Peyer's patch (tissue), 4 donors: ENCODE data around the gene PKP1. TPM values are rescaled to one million over a fixed set of nuclear protein-coding genes. Genes with fewer than 3 reads are reported as not detected.

ENCODE experiments used
- DNase-seq, 3 donors: peaks; one replicate each; pipeline ENCODE4 v3.0.0-alpha.2; 2017 to 2019
- H3K27ac ChIP-seq, 4 donors: fragments of 200-600 bp; sonication (generic); one replicate each; pipeline ENCODE4 v1.5.1; 2016 to 2019
- H3K27me3 ChIP-seq, 2 donors: fragments of 200-600 bp; sonication (generic); one replicate each; pipeline ENCODE4 v1.5.1; 2019
- H3K36me3 ChIP-seq, 3 donors: fragments of 200-600 bp; sonication (generic); one replicate each; pipeline ENCODE4 v1.5.1; 2016 to 2019
- H3K4me1 ChIP-seq, 4 donors: fragments of 200-600 bp; sonication (generic); one replicate each; pipeline ENCODE4 v1.5.1; 2016 to 2019
- H3K4me3 ChIP-seq, 4 donors: fragments of 200-600 bp; sonication (generic); 1 replicate in 3 of 4; 2 replicates in 1 of 4; pipeline ENCODE4 v1.5.1; 2016 to 2019; ENCODE audit warnings: mild to moderate bottlenecking in 1 of 4
- H3K9me3 ChIP-seq, 4 donors: fragments of 200-600 bp; sonication (generic); one replicate each; pipeline ENCODE4 v1.5.1; 2016 to 2019; ENCODE audit warnings: mild to moderate bottlenecking in 1 of 4
- POLR2A ChIP-seq, 2 donors: fragments of 450-650 bp; IDR thresholded peaks; one replicate each; pipeline ENCODE4 v1.5.1; 2017; ENCODE audit warnings: antibody characterized with exemption in 2 of 2, mild to moderate bottlenecking in 2 of 2, moderate library complexity in 2 of 2
- total RNA-seq, 4 donors: library from RNA; depleted of rRNA; stranded (reverse); fragments of >200 nt; gene quantifications; one replicate each; pipeline ENCODE4 v1.1.0, GENCODE V29; 2016
- TF ChIP-seq, protein P1 (sequence below), 6 experiments: fragments of 450-650 bp in 4 of 6; fragments of 200-600 bp in 2 of 6; sonication (generic) in 1 of 6; IDR thresholded peaks; one replicate each; pipeline ENCODE4 v1.5.1; 2017 to 2019; ENCODE audit warnings: antibody characterized with exemption in 6 of 6, mild to moderate bottlenecking in 3 of 6, moderate library complexity in 1 of 6

The PKP1 gene
- total RNA-seq, 4 donors from 2014 or later, result 0.54 to 11.6 (median 1.4) TPM

DNA sequence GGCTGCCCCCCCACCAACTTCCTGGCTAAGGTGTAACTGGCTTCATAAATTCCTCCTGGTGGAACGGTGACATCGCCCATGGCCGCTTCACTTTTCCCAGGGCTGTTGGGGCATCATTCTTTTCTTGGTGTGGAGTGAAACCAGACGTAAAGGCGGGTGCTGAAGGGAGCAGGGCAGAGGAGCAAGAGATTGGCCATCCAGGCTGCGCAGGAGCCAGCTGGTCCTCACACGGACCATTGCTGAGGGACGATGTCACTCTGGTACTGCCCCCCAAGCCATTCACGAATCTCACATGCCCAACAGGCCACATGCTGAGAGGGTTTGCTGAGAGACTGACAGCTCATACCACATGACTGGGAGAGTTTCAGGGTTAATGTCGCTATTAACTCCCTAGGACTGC is 10.5 kb upstream of the PKP1 start:
- Histone ChIP-seq H3K4me1 (peaks cover 0 to 7% (median 2%) of the 10 kb centered on the region in 4 donors), H3K36me3 (no peaks in the 10 kb centered on the region), H3K27me3 (no peaks in the 10 kb centered on the region), H3K27ac (no peak overlapping the region), H3K9me3 (no peaks in the 10 kb centered on the region), H3K4me3 (no peak overlapping the region)
- DNase-seq, result no peak
- no peak for TF ChIP-seq POLR2A (IDR thresholded peaks at IDR 0.05)
- TF ChIP-seq, protein P1, sequence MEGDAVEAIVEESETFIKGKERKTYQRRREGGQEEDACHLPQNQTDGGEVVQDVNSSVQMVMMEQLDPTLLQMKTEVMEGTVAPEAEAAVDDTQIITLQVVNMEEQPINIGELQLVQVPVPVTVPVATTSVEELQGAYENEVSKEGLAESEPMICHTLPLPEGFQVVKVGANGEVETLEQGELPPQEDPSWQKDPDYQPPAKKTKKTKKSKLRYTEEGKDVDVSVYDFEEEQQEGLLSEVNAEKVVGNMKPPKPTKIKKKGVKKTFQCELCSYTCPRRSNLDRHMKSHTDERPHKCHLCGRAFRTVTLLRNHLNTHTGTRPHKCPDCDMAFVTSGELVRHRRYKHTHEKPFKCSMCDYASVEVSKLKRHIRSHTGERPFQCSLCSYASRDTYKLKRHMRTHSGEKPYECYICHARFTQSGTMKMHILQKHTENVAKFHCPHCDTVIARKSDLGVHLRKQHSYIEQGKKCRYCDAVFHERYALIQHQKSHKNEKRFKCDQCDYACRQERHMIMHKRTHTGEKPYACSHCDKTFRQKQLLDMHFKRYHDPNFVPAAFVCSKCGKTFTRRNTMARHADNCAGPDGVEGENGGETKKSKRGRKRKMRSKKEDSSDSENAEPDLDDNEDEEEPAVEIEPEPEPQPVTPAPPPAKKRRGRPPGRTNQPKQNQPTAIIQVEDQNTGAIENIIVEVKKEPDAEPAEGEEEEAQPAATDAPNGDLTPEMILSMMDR (IDR thresholded peaks at IDR 0.05), result no peak

DNA sequence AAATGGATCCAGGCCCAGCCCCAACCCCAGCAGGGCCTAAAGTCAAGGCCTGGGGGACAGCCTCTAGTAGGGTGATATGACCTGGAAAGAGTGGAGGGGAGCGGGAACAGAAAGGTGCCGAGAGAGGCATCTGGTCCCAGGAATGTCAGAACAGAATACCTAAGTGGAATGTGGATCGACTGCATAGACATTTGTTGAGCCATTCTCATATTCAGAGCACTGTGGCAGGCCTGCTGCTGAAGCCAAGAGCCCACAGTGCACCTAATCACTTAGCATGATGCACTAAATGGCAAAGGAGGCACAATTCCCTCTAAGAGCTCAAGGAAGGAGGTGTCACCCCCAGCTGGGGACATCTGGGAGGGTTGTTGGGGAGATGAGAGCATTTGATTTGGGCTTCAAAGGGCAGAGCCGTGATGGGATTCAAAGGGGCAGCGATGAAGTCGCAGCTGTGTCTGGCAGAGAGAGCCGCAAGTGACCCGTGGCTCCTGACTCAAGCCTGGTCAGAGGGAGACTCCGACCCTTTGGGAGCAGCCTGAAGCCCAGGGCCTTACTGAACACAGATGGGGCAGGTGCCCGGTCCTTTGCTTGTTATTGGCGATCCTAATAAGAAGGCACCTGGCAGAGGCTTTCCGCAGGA is 8.6 kb upstream of the PKP1 start:
- no peak overlapping the region for H3K4me3 ChIP-seq
- TF ChIP-seq, protein P1 (IDR thresholded peaks at IDR 0.05), result no peak
- TF ChIP-seq POLR2A (IDR thresholded peaks at IDR 0.05), result no peak
- H3K9me3 ChIP-seq, result no peaks in the 10 kb centered on the region
- no peaks in the 10 kb centered on the region for H3K27me3 ChIP-seq
- no peak for DNase-seq
- peaks cover 0 to 7% (median 2%) of the 10 kb centered on the region in 4 donors for H3K4me1 ChIP-seq
- peak overlapping the region in 1 of 4 donors; percentile 65 for H3K27ac ChIP-seq
- no peaks in the 10 kb centered on the region for H3K36me3 ChIP-seq

DNA sequence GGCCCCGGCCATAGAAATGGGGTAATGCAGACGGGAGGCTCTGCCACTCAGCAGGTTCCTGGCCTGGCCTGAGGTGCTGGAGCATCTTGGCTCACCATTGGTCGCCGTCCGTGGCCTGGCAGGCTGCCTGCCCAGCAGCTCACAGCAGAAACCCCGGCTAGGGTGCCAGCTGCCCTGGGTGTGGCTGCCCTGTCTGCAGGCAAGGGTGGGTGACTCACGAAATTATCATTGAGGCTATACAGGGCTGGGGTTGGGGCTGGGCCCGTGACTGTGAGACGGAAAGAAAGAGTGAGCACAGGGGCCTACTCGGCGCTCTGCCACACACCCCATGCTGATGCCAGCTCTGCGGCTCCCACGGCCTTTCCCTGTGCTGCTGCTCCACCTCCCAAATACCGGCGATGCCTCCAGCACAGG is 8.0 kb upstream of the PKP1 start:
- Histone ChIP-seq H3K4me3 (no peak overlapping the region), H3K36me3 (no peaks in the 10 kb centered on the region), H3K9me3 (no peaks in the 10 kb centered on the region), H3K27ac (peak overlapping the region in 1 of 4 donors; percentile 65), H3K4me1 (peaks cover 0 to 7% (median 2%) of the 10 kb centered on the region in 4 donors), H3K27me3 (no peaks in the 10 kb centered on the region)
- TF ChIP-seq, protein P1 (IDR thresholded peaks at IDR 0.05), result no peak
- TF ChIP-seq POLR2A (IDR thresholded peaks at IDR 0.05), result peak in 1 of 2 donors; percentile 8
- DNase-seq, result peak in 2 of 3 donors; percentile 88 to 89

DNA sequence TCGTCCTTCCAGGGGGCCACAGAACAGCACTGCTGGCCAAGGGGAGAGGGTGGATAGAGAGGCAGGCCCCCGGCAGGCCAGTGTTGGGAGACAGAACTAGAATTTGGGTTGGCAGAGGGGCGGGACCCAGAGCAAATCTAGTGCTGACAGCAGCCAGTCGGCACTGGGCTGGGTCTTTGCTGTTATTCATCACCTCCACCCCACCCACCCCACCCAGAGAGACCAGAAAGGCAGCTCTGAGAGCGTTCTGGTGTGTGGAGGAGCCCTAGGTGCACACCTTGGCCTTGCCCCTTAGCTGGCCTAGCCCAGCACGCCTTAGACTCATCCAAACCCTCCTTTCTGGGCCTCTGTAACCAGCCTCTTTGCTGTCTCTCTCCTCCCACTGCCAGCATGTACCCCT is 6.4 kb upstream of the PKP1 start:
- Histone ChIP-seq H3K4me1 (peaks cover 0 to 7% (median 2%) of the 10 kb centered on the region in 4 donors), H3K9me3 (no peaks in the 10 kb centered on the region), H3K27ac (no peak overlapping the region), H3K27me3 (no peaks in the 10 kb centered on the region), H3K4me3 (no peak overlapping the region), H3K36me3 (no peaks in the 10 kb centered on the region)
- no peak for DNase-seq
- TF ChIP-seq, protein P1 (IDR thresholded peaks at IDR 0.05), result no peak
- no peak for TF ChIP-seq POLR2A (IDR thresholded peaks at IDR 0.05)

DNA sequence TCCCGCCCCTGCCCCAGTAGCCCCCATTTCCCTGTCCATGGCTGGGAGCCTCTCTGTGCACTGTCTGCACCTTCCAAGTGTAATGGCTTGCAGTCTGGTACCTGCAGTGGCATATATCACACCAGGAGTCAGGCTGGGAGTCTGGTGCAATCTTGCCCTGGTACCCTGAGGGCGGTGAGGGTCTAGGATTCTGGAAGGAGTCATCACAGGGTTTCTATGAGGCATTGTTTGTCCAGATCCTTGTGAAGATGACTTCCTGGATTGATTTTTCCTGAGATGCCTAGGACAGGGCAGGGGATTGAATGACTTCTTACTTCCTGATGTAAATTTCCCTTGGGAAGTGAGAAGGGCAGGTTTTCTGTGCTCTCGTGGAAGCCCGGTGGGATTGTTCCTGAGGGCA is 5.9 kb upstream of the PKP1 start:
- no peak for DNase-seq
- no peak overlapping the region for H3K4me3 ChIP-seq
- no peaks in the 10 kb centered on the region for H3K9me3 ChIP-seq
- H3K27ac ChIP-seq, result no peak overlapping the region
- TF ChIP-seq, protein P1 (IDR thresholded peaks at IDR 0.05), result no peak
- no peak for TF ChIP-seq POLR2A (IDR thresholded peaks at IDR 0.05)
- peaks cover 0 to 7% (median 2%) of the 10 kb centered on the region in 4 donors for H3K4me1 ChIP-seq
- no peaks in the 10 kb centered on the region for H3K27me3 ChIP-seq
- no peaks in the 10 kb centered on the region for H3K36me3 ChIP-seq
